Gastroesophageal sphincter (tissue), 3 donors: ENCODE data around the gene ADD1.
"Not testable (repeated sequence)": the region's sequence is repeated elsewhere in the genome, so short reads cannot be mapped to it uniquely, and the experiment has no call there.

Experiments used
- POLR2AphosphoS5 ChIP-seq: sonication (generic); formaldehyde crosslinking; IDR thresholded peaks from one replicate; pipeline ENCODE4 v1.6.1; 2017; ENCODE audit warnings: antibody characterized with exemption
- TF ChIP-seq, protein P1 (sequence below), 4 experiments: fragments of 200-600 bp in 2 of 4; fragments of 450-650 bp in 2 of 4; sonication (generic) in 1 of 4; IDR thresholded peaks; one replicate each; pipeline ENCODE4 v1.5.1; 2017 to 2019; ENCODE audit warnings: antibody characterized with exemption in 4 of 4, mild to moderate bottlenecking in 2 of 4, moderate library complexity in 2 of 4

DNA sequence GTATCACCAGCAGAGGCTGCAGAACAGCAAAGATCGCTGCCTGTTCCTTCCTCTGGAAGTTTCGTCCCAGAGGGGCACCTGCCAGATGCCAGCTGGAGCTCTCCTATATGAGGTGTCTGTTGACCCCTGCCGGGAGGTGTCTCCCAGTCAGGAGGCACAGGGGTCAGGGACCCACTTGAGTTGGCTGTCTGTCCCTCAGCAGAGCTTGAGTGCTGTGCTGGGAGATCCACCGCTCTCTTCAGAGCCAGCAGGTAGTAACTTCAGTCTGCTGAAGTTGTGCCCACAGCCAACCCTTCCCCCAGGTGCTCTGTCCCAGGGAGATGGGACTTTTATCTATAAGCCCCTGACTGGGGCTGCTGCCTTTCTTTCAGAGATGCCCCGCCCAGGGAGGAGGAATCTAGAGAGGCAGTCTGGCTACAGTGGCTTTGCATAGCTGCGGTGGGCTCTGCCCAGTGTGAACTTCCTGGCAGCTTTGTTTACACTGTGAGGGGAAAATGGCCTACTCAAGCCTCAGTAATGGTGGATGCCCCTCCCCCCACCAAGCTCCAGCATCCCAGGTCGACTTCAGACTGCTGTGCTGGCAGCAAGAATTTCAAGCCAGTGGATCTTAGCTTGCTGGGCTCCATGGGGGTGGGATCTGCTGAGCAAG lies 78.9 kb downstream of the ADD1 start:
- TF ChIP-seq, protein P1, sequence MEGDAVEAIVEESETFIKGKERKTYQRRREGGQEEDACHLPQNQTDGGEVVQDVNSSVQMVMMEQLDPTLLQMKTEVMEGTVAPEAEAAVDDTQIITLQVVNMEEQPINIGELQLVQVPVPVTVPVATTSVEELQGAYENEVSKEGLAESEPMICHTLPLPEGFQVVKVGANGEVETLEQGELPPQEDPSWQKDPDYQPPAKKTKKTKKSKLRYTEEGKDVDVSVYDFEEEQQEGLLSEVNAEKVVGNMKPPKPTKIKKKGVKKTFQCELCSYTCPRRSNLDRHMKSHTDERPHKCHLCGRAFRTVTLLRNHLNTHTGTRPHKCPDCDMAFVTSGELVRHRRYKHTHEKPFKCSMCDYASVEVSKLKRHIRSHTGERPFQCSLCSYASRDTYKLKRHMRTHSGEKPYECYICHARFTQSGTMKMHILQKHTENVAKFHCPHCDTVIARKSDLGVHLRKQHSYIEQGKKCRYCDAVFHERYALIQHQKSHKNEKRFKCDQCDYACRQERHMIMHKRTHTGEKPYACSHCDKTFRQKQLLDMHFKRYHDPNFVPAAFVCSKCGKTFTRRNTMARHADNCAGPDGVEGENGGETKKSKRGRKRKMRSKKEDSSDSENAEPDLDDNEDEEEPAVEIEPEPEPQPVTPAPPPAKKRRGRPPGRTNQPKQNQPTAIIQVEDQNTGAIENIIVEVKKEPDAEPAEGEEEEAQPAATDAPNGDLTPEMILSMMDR (IDR thresholded peaks at IDR 0.05) = not testable (repeated sequence)
- not testable (repeated sequence) for TF ChIP-seq POLR2AphosphoS5
